ENCODE data around the gene GUCD1.
"Not testable (repeated sequence)": the region's sequence is repeated elsewhere in the genome, so short reads cannot be mapped to it uniquely, and the experiment has no call there.

Gene GUCD1

DNA sequence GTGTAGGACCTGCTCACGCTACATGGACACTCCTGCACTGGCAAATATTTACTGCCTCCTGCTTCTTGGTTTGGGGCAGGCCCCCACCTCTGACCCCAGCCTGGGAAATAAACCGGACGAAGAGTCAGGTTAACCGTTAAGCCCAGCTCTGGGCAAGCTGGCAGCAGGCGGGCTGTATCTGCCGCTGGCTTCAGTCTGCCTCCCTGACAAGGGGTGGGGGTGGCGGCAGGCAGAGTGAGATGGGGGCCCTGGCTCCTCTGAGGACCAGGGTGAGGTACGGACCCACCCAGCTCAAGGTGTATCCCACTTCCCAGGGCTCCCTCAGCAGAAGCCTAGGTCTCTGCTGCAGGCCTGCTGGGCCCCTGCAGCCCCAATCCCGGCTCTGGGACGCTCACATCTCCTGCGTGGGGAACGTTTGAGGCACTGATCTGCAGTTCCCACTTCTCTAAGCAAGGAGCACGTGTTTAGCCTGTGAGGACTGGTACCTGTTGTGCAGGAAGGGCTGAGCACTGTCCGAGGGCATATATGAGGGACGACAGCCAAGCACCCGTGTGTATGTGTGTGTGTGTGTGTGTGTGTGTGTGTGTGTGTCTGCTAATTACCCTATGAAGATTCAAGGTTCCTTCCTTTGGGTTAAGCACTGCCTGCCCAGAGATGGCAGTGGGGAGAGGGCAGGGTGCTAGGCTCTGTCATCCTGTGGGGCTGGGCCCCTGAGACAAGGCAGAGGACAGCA is 39.1 kb upstream of the GUCD1 start (continued):
- TF ChIP-seq ZNF202 (tag by site-specific recombination; IDR thresholded peaks at IDR 0.05; ENCODE audit: borderline replicate concordance) (no peak), ZNF175 (tag by site-specific recombination; IDR thresholded peaks at IDR 0.05) (no peak), ZNF585B (tag by site-specific recombination; IDR thresholded peaks at IDR 0.05) (no peak), ZNF121 (tag by site-specific recombination; IDR thresholded peaks at IDR 0.05) (no peak), ZNF571 (tag by site-specific recombination; IDR thresholded peaks at IDR 0.05) (no peak), SCRT1 (tag by site-specific recombination; IDR thresholded peaks at IDR 0.05; ENCODE audit: borderline replicate concordance) (peak; percentile 56; the same call in 1 of the 2 replicates), ZNF114 (tag by site-specific recombination; IDR thresholded peaks at IDR 0.05) (no peak)
- TF ChIP-seq, protein P1, sequence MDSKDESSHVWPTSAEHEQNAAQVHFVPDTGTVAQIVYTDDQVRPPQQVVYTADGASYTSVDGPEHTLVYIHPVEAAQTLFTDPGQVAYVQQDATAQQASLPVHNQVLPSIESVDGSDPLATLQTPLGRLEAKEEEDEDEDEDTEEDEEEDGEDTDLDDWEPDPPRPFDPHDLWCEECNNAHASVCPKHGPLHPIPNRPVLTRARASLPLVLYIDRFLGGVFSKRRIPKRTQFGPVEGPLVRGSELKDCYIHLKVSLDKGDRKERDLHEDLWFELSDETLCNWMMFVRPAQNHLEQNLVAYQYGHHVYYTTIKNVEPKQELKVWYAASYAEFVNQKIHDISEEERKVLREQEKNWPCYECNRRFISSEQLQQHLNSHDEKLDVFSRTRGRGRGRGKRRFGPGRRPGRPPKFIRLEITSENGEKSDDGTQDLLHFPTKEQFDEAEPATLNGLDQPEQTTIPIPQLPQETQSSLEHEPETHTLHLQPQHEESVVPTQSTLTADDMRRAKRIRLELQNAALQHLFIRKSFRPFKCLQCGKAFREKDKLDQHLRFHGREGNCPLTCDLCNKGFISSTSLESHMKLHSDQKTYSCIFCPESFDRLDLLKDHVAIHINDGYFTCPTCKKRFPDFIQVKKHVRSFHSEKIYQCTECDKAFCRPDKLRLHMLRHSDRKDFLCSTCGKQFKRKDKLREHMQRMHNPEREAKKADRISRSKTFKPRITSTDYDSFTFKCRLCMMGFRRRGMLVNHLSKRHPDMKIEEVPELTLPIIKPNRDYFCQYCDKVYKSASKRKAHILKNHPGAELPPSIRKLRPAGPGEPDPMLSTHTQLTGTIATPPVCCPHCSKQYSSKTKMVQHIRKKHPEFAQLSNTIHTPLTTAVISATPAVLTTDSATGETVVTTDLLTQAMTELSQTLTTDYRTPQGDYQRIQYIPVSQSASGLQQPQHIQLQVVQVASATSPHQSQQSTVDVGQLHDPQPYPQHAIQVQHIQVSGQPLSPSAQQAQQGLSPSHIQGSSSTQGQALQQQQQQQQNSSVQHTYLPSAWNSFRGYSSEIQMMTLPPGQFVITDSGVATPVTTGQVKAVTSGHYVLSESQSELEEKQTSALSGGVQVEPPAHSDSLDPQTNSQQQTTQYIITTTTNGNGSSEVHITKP (tag by site-specific recombination; IDR thresholded peaks at IDR 0.05) = peak; percentile 68

DNA sequence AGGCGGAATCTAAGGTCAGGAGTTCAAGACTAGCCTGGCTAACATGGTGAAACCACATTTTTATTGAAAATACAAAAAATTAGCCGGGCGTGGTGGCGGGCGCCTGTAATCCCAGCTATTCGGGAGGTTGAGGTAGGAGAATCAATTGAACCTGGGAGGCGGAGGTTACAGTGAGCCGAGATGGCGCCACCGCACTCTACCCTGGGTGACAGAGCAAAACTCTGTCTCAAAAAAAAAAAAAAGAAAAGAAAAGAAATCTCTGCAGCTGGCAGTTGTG is 38.6 kb upstream of the GUCD1 start:
- not testable (repeated sequence) for H3K4me1 ChIP-seq (ENCODE audit: control insufficient read depth, insufficient read depth, low read length); H3K4me3 ChIP-seq (ENCODE audit: low read depth, low read length); H3K9me3 ChIP-seq (ENCODE audit: control insufficient read depth, insufficient read depth, low read depth, low read length)
- H3K36me3 ChIP-seq (ENCODE audit: control insufficient read depth in 2 of 2, insufficient read depth in 1 of 2, low read length in 2 of 2) = peaks cover 0 to 11% of the 10 kb centered on the region in 2 experiments; a peak in 1 of 3 replicates
- peak overlapping the region; percentile 68 for H3K27ac ChIP-seq (ENCODE audit: extremely low read depth, low read depth, low read length)
- ChIA-PET CTCF (interaction anchor here (0.6 to 1.3 kb wide), 3 partner anchors 9 to 177 kb away, joined by 3 read pairs; partner anchors contain the start of gene GGT1), POLR2A (interaction anchor here (0.7 to 1.9 kb wide), 4 partner anchors 10 to 40 kb away, joined by 3 to 14 read pairs (median 9); partner anchors contain the start of genes GGT1, GUCD1 and SNRPD3)

DNA sequence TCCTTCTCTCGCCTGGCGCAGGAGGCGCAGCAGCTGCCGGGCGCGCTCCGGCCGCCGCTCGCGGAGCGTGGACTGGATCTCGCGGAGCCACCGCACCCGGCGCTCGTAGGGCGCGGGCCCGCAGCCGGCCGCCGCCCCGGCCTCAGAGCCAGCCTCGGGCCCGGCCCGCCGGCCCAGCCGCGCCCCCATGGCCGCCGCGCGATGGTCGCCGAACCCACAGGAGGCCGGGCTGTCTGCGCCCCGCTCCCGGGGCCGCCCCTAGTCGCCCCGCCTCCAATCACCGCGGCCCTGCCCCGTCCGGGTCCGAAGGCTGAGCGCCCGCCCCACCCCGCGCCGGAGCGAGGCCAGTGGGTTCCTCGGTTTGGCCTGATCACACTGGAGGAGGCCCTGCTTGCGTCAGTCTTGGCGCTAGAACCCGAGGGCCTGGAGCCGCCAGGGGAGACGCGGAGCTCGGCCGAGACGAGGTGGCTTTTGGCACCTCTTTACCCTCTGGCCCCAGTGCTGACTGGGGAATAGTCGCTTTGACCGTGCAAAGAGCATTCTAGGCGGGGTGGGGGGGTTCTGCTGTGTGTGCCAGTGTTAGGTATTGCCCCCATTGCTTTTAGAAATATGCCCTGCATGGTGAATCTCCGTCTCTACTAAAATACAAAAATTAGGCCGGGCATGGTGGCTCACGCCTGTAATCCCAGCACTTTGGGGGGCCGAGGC is 38.1 kb upstream of the GUCD1 start, which contains the start of gene LRRC75B:
TSS of gene LRRC75B (minus strand) at position 223 of the 708 bp plus-strand sequence. CDS start at position 189, 34 bp downstream.
- Histone ChIP-seq H3K27ac (ENCODE audit: extremely low read depth, low read depth, low read length) (peak within 1 kb of the TSS; percentile 68), H3K4me1 (ENCODE audit: control insufficient read depth, insufficient read depth, low read length) (no peaks in the 10 kb centered on the region), H3K36me3 (ENCODE audit: control insufficient read depth in 2 of 2, insufficient read depth in 1 of 2, low read length in 2 of 2) (peaks cover 0 to 16% of the 10 kb centered on the region in 2 experiments; a peak in 1 of 3 replicates), H3K4me3 (ENCODE audit: low read depth, low read length) (peak within 1 kb of the TSS; percentile 55), H3K9me3 (ENCODE audit: control insufficient read depth, insufficient read depth, low read depth, low read length) (no peaks in the 10 kb centered on the region)
- ChIA-PET POLR2A (interaction anchor here (0.6 to 1.9 kb wide), 5 partner anchors 9 to 384 kb away, joined by 3 to 14 read pairs (median 6); partner anchors contain the start of genes GGT1, GUCD1 and SNRPD3), CTCF (interaction anchor here (0.6 to 1.3 kb wide), 2 partner anchors 9 to 177 kb away, joined by 3 read pairs; partner anchors contain the start of gene GGT1)
- TF ChIP-seq ZNF561 (tag by site-specific recombination; IDR thresholded peaks at IDR 0.05; ENCODE audit: borderline replicate concordance) = peak; percentile 52; the same call in 1 of the 2 replicates
- TF ChIP-seq ZNF664 (tag by site-specific recombination; IDR thresholded peaks at IDR 0.05) = no peak
- TF ChIP-seq ZBTB21 (tag by site-specific recombination; IDR thresholded peaks at IDR 0.05) = no peak
- peak; percentile 51; the same call in 1 of the 2 replicates for TF ChIP-seq BCL11A (tag by site-specific recombination; IDR thresholded peaks at IDR 0.05; ENCODE audit: low read depth)
- TF ChIP-seq GLI2 (tag by site-specific recombination; IDR thresholded peaks at IDR 0.05; ENCODE audit: borderline replicate concordance, low read depth) = no peak
- TF ChIP-seq ZBTB20 (tag by site-specific recombination; IDR thresholded peaks at IDR 0.05) = no peak
- TF ChIP-seq ZNF777 (tag by site-specific recombination; IDR thresholded peaks at IDR 0.05; ENCODE audit: borderline replicate concordance) = no peak
- peak; percentile 76 for TF ChIP-seq GLIS1 (tag by site-specific recombination; IDR thresholded peaks at IDR 0.05)
- TF ChIP-seq, protein P2, sequence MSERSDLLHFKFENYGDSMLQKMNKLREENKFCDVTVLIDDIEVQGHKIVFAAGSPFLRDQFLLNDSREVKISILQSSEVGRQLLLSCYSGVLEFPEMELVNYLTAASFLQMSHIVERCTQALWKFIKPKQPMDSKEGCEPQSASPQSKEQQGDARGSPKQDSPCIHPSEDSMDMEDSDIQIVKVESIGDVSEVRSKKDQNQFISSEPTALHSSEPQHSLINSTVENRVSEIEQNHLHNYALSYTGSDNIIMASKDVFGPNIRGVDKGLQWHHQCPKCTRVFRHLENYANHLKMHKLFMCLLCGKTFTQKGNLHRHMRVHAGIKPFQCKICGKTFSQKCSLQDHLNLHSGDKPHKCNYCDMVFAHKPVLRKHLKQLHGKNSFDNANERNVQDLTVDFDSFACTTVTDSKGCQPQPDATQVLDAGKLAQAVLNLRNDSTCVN (tag by site-specific recombination; optimal IDR thresholded peaks at IDR 0.05) = peak; percentile 41
- TF ChIP-seq RBAK (tag by site-specific recombination; IDR thresholded peaks at IDR 0.05) = no peak
- TF ChIP-seq ZNF335 (tag by site-specific recombination; conservative IDR thresholded peaks at IDR 0.05) = peak; percentile 68
- no peak for TF ChIP-seq ZNF701 (tag by site-specific recombination; IDR thresholded peaks at IDR 0.05)
- no peak for TF ChIP-seq ZNF48 (tag by site-specific recombination; IDR thresholded peaks at IDR 0.05)
- no peak for TF ChIP-seq ZNF510 (tag by site-specific recombination; IDR thresholded peaks at IDR 0.05; ENCODE audit: insufficient replicate concordance)
- no peak for TF ChIP-seq TCF7L2 (IDR thresholded peaks at IDR 0.05; ENCODE audit: borderline replicate concordance, low read depth, low read length)
- no peak for TF ChIP-seq ZNF843 (tag by site-specific recombination; IDR thresholded peaks at IDR 0.05)
- no peak for TF ChIP-seq ZNF433 (tag by site-specific recombination; IDR thresholded peaks at IDR 0.05; ENCODE audit: low read depth)
- TF ChIP-seq ZNF132 (tag by site-specific recombination; IDR thresholded peaks at IDR 0.05; ENCODE audit: borderline replicate concordance) = no peak
